GM19324 (cell line): ENCODE measurements around the gene DMRTC2.

Source experiments
- ATAC-seq: cut with Tn5 transposase; IDR thresholded peaks from one replicate; pipeline ENCODE4 v1.9.1; 2021; ENCODE audit warnings: mild to moderate bottlenecking, moderate library complexity; ENCODE audit not compliant: unreplicated experiment, low FRiP score

DMRTC2 gene

DNA sequence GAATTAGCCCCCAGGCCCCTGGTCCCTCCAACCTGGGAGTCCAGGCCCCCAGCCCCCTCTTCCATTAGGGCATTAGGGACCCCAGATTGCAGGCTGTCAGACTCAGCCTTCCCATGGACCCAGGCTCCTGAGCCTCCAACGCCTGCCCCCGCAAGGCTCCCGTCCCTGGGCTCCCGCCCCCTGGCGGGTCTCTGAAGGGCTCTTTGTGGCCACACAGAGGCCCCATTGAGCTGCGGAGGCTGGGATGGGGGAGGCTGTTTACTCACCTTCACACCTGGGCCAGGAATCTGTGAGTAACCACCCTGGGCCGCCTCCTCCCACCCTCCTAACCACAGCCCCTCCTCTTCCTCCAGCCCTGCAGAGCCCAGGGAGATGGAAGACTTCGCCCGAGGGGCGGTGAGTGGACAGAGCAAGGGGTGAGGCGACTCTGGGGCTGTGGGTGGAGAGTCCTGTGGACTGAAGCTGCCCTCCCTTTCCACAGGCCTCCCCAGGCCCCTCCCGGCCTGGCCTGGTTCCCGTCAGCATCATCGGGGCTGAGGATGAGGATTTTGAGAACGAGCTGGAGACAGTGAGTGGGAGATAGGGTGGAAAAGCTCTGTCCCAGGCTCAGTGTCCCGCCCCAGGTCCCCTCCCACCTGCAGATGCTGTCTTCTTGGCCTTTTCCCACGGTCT lies 43.0 kb downstream of the DMRTC2 start:
- ATAC-seq: no peak

DNA sequence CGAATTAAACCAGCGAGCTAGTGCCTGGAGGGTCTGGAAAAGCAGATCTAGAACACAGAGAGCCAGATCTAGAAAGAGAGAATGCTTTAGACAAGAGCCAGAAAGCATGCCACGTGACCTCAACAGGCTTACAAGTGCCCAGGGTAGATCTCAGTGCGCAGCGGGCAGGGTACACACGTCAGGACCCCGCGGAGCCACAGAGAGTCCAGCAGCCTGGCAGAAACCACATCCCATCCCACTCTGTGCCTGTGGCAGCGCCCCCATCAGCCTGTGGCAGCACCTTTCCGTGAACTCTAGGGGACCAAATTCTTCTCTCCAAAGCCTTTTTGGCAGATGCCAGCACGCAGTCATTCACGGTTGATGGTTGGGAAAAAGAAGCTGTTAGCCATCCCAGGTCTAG lies 44.1 kb downstream of the DMRTC2 start:
- ATAC-seq: no peak

DNA sequence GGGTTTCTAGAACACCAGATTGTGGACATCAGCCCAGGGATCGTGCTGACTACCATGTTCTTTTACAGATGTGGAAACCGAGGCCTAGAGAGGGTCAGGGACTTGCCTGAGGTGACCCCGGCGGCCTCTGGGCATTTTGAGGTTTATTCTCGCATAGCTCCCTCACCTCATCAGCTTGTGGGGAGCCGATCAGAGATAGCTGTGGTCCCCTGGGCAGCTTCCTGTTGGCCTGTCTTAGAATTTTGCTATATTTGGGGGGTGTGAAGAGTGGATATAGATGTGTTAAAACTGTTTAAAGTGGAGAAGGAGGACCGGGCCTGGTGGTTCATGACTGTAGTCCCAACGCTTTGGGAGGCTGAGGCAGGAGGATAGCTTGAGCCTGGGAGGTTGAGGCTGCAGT lies 45.1 kb downstream of the DMRTC2 start:
- no peak for ATAC-seq

DNA sequence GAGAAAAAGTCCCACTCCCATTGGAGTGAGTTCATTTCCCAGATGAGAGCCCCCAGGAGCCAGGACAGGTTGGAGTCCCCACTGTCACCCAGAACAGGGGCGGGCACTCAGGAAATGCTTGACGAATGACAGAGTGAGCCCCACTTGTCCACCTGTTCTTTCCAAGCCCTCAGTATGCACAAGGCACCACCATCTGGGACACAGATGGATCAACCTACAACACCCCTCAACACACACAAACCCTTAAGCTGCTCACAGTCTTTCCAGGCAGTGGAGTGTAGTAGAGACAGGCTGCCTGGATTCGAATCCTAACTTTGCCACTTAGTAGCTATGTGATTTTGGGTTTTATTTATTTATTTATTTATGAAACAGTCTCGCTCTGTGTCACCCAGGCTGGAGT lies 46.1 kb downstream of the DMRTC2 start:
- no peak for ATAC-seq

DNA sequence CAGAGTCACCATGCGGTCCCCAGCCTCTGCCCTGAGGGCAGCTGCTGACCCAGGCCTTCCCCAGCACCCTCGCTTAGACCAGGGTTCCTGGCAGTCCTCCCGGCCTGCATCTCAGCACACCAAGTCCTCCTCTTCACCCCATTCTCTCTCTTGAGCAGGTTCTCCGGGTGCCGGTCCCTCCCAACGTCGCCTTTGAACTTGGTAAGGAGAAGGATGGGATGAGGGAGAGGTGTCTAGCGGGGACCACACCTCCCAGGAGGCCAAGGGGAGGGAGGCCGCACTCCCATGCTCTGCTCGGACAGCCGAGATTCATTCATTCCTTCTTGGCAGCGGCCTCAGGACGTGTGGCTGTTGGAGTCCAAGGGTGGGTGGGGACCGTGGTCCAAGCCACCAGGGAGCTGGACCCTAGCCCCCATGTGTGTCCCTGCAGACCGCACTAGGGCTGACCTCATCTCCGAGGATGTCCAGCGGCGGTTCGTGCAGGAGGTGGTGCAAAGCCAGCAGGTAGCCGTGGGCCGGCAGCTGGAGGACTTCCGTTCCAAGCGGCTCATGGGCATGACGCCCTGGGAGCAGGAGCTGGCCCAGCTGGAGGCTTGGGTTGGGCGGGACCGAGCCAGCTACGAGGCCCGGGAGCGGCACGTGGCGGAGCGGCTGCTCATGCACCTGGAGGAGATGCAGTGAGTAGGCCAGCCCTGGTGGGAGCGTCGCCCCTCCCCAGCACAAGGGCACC lies 47.5 kb downstream of the DMRTC2 start:
- ATAC-seq: no peak

DNA sequence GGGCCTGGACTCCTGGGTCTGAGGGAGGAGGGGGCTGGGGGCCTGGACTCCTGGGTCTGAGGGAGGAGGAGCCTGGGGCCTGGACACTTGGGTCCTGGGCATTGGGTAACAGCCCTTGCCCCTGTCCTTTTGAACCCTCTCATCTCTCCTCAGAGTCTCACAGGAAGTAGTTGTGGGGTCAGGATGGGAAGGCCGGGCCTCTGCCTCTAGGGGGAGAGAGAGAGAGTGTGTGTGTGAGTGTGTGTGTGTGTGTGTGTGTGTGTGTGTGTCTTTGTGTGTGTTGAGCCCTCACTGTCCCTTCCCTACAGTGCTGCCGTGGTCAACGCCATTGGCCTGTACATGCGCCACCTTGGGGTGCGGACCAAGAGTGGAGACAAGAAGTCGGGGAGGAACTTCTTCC lies 49.1 kb downstream of the DMRTC2 start:
- ATAC-seq: no peak

DNA sequence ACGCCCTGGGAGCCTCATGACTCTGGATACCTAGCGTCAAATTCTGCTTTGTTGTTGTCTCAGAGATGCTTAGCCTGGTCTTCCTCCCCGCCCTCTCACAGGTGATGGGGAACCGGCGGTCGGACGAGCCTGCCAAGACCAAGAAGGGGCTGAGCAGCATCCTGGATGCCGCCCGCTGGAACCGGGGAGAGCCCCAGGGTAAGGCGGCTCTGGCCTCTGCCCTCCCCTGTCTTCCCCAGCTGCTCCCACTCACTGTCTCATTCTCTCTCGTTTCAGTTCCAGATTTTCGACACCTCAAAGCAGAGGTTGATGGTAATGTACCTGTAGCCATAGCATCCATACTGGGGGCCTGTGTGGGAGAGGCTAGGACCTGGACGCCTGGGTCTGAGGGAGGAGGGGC lies 49.5 kb downstream of the DMRTC2 start:
- ATAC-seq: no peak

DNA sequence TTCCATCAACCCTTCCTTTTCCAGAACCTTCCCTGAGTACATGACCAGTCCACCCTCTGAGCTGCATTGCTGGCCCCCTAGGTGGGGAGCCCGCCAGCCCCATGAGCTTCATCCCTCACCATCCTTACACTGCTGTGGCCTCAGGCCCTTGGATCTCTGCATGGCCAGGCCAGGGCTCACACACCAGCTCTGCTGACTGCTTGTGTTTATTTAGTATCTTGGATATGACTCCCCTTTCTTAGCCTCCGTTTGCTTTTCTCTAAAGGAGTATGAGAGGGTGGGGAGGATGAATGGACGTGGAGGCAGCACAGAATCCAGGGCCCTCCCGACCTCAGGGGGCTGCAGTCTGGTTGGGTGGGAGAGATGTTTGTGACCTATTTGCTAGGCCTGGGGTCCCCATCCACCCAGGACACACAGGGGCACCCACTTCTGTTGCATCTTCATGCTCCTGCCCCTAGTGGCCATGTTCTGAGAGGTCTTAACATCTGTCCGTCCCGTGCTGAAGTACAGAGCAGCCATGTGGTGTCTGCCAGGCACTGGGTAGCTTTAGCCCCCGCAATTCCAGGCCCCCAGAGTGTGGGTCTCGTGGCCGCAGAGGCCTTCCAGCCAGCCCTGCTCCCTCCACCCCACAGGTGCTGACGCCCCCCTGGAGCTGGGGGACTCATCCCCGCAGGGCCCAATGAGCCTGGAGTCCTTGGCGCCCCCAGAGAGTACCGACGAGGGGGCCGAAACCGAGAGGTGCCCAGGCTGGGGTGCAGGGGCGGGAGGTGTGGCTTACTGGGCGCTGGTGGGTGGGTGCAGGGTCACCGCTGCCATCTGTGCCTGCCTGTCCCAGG lies 51.1 kb downstream of the DMRTC2 start:
- ATAC-seq: no peak

DNA sequence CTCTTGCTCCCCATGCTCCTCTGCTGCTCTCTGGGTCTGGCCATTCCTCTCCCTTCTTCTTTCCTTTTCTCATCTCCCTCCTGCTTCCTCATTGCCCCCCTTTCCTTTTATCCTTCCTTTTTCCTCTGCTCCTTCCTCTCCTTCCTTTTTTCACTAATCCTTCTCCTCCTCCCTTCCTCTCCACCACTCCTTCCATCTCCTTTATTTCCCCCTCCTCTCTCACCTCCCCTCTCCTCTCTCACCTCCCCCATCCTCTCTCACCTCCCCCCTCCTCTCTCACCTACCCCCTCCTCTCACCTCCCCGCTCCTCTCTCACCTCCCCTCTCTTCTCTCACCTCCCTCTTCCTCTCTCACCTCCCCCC lies 51.7 kb downstream of the DMRTC2 start:
- no peak for ATAC-seq

DNA sequence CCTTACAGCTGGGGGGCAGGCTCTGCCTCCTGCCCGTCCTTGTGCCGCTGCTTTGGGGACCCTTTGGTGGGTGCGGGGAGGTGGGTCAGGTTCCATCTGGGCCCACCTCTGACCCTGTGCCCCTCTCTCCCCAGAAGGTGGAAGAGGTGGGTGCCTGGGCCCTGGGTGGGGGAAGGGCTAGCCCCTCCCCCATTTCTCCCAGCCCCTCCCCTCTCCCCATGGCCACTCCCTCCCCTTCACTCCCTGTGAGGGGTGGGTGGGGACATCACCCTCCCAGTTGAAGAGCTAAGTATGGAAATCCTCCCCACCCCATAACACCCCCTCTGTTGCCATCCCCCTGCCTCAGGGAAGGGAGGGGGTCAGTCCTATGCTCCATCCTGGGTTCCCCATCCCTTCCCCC lies 52.3 kb downstream of the DMRTC2 start:
- no peak for ATAC-seq

DNA sequence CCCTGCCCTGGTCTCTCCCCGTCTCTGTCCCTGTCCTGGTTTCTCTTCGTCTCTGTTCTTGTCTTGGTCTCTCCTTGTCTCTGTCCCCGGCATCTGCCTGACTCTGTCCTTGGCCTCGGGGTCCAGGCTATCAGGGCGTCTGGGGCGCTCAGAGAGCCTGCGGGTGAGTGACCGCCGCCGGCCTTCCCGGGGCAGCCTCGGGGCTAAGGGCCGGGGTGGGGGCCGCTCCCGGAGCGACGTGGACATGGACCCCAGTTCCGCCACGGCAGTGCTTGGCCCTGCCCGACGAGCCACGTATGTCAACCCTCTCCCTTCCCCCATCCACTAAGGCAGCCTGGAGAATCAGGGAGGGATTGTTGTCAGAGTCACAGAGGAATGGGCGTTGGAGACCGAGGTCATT lies 53.0 kb downstream of the DMRTC2 start:
- ATAC-seq: no peak

DNA sequence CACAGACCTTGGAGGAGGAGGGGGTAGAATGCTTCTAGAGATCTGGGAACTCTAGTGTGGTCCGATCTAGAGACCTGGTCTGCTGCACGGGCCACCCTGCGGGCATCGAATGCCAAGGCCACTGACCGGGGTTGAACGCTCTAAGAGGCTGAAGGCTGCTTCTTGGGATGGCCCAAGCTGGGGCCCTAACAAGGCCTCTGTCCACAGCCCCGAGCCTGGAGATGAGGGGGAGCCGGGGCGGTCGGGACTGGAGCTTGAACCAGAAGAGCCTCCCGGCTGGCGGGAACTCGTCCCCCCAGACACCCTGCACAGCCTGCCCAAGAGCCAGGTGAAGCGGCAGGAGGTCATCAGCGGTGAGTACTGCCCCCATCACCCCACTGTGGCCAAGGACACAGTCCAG lies 53.4 kb downstream of the DMRTC2 start:
- no peak for ATAC-seq
